ENCODE measurements around the gene RHOA. TPM values are rescaled to one million over a fixed set of nuclear protein-coding genes. Genes with fewer than 3 reads are reported as not detected.

The RHOA gene
- total RNA-seq, 1 experiment from 2014 or later: 278 TPM

- H3K4me2 ChIP-seq (ENCODE audit: low read length): peak overlapping the region; percentile 6; the same call in 1 of the 2 replicates
- no peak for DNase-seq
These were observed 10.2 kb upstream of the RHOA start for GRCh38 chr3:49421890-49422378.

DNA sequence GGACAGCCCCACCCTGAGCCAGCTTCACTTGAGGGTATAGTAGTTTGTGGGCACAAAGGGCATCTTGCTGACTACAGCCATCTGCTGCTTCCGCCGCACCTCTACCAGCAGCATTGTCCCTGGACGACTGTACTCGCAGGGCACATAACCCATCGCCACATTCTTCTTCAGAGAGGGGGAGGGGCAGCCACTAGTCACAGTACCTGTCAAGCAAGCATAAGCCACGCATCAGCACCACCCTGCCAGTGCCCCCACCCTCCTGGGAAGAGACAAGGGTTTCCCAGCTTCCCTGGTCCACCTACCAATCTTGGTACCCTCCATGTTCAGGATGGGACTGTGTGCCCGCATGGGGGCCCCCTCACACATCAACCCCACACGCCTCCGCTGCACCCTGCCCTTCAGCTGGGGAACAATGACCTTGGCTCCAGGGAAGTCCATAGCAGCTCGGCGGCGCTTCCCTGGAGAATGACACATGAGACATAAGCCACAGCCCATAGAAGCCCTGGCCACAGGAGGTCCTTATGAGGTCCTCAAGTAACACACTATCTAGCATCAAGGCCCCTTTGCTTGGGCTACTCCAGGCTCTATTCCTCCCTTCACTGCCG lies 5.8 kb upstream of the RHOA start:
- POLR2A ChIA-PET (ENCODE audit: unreplicated experiment): no interaction called here
- H2AFZ ChIP-seq (ENCODE audit: low read length): no peak overlapping the region
- intact Hi-C loops (cut with micrococcal nuclease): no loop called here
- TF ChIP-seq EZH2 (IDR thresholded peaks at IDR 0.05; ENCODE audit: low read length, unreplicated experiment): no peak
- no peak for TF ChIP-seq EZH2phosphoT487 (IDR thresholded peaks at IDR 0.05; ENCODE audit: borderline replicate concordance, low read length)
- TF ChIP-seq CTCF (conservative IDR thresholded peaks at IDR 0.05; ENCODE audit: low read depth, low read length): no peak
- H3K4me1 ChIP-seq (ENCODE audit: insufficient read depth, low read length): peaks cover 42% of the 10 kb centered on the region
- H3K4me3 ChIP-seq (ENCODE audit: low read length): no peak overlapping the region
- no peaks in the 10 kb centered on the region for H3K9me2 ChIP-seq (replicated peaks; ENCODE audit: low read length)
- CTCF ChIA-PET: no interaction called here
- H3K27me3 ChIP-seq (ENCODE audit: low read length): no peaks in the 10 kb centered on the region
- peak; percentile 45 for DNase-seq
- peaks cover 6% of the 10 kb centered on the region for H3F3A ChIP-seq (ENCODE audit: low read length, unreplicated experiment)
- ATAC-seq: no peak
- BruUV-seq (replicated peaks): no TSS peak
- H3K4me2 ChIP-seq (ENCODE audit: low read length): no peak overlapping the region
- H3K27ac ChIP-seq (ENCODE audit: low read length): no peak overlapping the region
- H4K20me1 ChIP-seq (ENCODE audit: low read length): no peaks in the 10 kb centered on the region
- H3K9ac ChIP-seq (ENCODE audit: low read length): no peak overlapping the region
- H3K9me3 ChIP-seq (ENCODE audit: low read length): no peaks in the 10 kb centered on the region
- H3K79me2 ChIP-seq (ENCODE audit: low read length): peaks cover 13% of the 10 kb centered on the region
- H3K36me3 ChIP-seq (ENCODE audit: low read depth, low read length): peaks cover 5% of the 10 kb centered on the region; the same call in 1 of the 2 replicates

More at GRCh38 chr3:49421890-49422378, 10.2 kb upstream of the RHOA start:
- intact Hi-C loops (cut with micrococcal nuclease): no loop called here
- Histone ChIP-seq H3K9me2 (replicated peaks; ENCODE audit: low read length) (no peaks in the 10 kb centered on the region), H3K9ac (ENCODE audit: low read length) (no peak overlapping the region), H3K36me3 (ENCODE audit: low read depth, low read length) (no peaks in the 10 kb centered on the region), H3K9me3 (ENCODE audit: low read length) (no peaks in the 10 kb centered on the region), H2AFZ (ENCODE audit: low read length) (no peak overlapping the region), H3K27ac (ENCODE audit: low read length) (peak overlapping the region; percentile 70), H3K4me3 (ENCODE audit: low read length) (no peak overlapping the region), H3K79me2 (ENCODE audit: low read length) (no peaks in the 10 kb centered on the region), H3K4me1 (ENCODE audit: insufficient read depth, low read length) (peaks cover 24% of the 10 kb centered on the region), H3F3A (ENCODE audit: low read length, unreplicated experiment) (peaks cover 6% of the 10 kb centered on the region), H4K20me1 (ENCODE audit: low read length) (no peaks in the 10 kb centered on the region), H3K27me3 (ENCODE audit: low read length) (no peaks in the 10 kb centered on the region)
- ChIA-PET POLR2A (ENCODE audit: unreplicated experiment) (no interaction called here), CTCF (no interaction called here)
- TF ChIP-seq EZH2 (IDR thresholded peaks at IDR 0.05; ENCODE audit: low read length, unreplicated experiment) (no peak), EZH2phosphoT487 (IDR thresholded peaks at IDR 0.05; ENCODE audit: borderline replicate concordance, low read length) (no peak), CTCF (conservative IDR thresholded peaks at IDR 0.05; ENCODE audit: low read depth, low read length) (no peak)
- no TSS peak for BruUV-seq (replicated peaks)
- no peak for ATAC-seq

DNA sequence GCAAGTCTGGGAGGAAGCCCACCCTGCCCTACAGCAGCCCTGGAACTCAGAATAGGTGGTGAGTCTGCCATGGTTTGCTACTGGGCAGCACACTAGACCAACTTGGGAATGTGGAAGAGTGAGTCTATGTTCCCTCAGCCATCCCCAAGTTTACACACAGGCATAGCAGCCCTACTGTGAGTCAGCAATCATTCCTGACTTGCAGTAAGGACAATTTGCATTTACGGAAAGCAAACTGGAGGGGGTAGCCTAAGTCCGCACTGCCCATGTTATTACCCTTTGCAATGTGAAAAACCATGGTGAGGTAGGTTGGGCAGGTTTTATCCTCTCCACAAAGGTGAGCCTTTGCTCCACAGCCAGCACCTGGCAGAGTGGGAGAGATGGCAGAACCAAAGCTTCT lies 5.1 kb upstream of the RHOA start:
- ATAC-seq (no peak), DNase-seq (peak; percentile 25)
- peaks cover 44% of the 10 kb centered on the region for H3K4me1 ChIP-seq (ENCODE audit: insufficient read depth, low read length)
- H3K9me2 ChIP-seq (replicated peaks; ENCODE audit: low read length): no peaks in the 10 kb centered on the region
- TF ChIP-seq CTCF (conservative IDR thresholded peaks at IDR 0.05; ENCODE audit: low read depth, low read length): no peak
- TF ChIP-seq EZH2phosphoT487 (IDR thresholded peaks at IDR 0.05; ENCODE audit: borderline replicate concordance, low read length): no peak
- no peak for TF ChIP-seq EZH2 (IDR thresholded peaks at IDR 0.05; ENCODE audit: low read length, unreplicated experiment)
- H3K27me3 ChIP-seq (ENCODE audit: low read length): no peaks in the 10 kb centered on the region
- H3K36me3 ChIP-seq (ENCODE audit: low read depth, low read length): peaks cover 5% of the 10 kb centered on the region; the same call in 1 of the 2 replicates
- H3K27ac ChIP-seq (ENCODE audit: low read length): no peak overlapping the region
- H3K9ac ChIP-seq (ENCODE audit: low read length): no peak overlapping the region
- no TSS peak for BruUV-seq (replicated peaks)
- H3F3A ChIP-seq (ENCODE audit: low read length, unreplicated experiment): peaks cover 6% of the 10 kb centered on the region
- intact Hi-C loops (cut with micrococcal nuclease): no loop called here
- H3K79me2 ChIP-seq (ENCODE audit: low read length): peaks cover 17% of the 10 kb centered on the region
- H2AFZ ChIP-seq (ENCODE audit: low read length): no peak overlapping the region
- H4K20me1 ChIP-seq (ENCODE audit: low read length): no peaks in the 10 kb centered on the region
- H3K9me3 ChIP-seq (ENCODE audit: low read length): no peaks in the 10 kb centered on the region
- ChIA-PET POLR2A (ENCODE audit: unreplicated experiment) (no interaction called here), CTCF (interaction anchor here (0.5 kb wide), 1 partner anchor 31 kb away, joined by 4 read pairs; no protein-coding TSS in a partner anchor)
- no peak overlapping the region for H3K4me3 ChIP-seq (ENCODE audit: low read length)
- no peak overlapping the region for H3K4me2 ChIP-seq (ENCODE audit: low read length)

Measured in PC-3 (cell line).